ENCODE data around the gene KRTAP10-12.

The KRTAP10-12 gene

DNA sequence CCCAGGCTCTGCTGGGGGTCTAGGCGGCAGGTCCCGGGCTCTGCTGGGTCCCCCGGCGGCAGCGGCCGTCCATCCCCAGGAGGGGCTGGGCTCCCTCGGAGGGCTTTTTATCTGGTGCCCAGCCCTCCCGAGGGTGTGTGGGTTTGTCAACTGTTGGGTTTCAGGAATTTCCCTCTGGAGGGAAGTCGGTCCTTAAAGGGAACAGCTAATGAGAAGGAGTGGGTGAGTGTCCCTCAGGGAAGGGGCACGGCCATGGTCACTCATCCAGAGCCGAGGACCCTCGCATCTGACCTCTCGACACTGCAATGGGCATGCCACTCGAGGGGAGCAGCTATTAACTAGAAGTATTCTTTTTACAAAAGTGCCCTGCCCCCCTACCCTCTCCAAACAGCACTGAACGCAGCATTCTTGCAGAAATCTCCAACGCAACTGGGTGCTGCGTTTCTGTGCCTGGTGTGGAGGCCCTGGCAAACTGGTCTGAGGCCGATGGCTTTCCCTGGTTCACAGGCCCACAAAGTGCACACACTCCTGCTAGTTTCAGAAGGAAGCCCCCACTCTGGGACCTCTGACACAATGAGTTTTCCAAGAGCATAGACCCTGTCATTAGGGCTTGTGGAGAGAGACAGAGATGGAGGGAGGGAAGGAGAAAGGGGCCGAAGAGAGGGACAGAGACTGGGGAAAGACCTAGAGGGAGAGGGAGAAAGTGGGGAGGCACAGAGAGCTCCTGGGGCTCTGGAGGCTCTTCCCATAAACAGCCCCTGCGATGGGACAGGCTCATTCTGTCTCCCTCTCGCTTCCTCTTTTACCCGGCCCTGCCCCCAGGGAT is 15.4 kb downstream of the KRTAP10-12 start:
- DNase-seq: no peak

DNA sequence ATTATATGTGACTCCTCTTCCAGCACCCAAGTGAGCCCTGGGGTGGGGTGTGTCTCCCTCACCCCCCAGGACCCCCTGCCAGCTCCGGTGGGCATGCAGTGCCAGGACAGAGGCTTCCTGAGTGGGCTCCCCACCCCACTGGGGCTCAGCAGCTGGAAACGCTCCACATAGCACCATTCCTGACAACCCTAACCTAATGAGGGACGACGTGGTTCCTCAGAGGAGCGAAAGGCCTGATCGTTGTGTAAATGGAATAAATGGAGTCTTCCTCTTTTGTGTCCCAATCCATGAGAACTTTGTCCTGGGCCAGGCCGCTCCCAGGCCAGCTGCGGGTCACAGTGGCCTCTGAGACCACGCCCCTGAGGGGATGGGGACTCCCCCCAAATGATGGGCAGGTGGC is 16.2 kb downstream of the KRTAP10-12 start:
- no peak for DNase-seq

DNA sequence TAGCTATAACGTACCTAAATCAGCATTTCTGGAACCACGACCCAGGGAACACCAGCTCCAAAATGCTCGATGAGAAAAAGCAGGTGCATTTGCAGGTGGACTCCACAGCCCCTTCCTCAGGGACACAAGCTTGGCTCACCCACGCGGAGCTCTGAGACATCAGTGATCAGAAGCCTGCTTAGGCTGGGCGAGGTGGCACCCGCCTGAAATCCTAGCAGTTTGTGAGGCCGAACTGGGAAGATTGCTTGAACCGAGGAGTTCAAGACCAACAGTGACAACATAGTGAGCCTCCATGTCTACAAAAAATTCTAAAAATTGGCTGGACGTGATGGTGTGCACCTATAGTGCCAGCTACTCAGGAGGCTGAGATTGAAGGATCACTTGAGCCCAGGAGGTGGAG is 16.9 kb downstream of the KRTAP10-12 start:
- no peak for DNase-seq

DNA sequence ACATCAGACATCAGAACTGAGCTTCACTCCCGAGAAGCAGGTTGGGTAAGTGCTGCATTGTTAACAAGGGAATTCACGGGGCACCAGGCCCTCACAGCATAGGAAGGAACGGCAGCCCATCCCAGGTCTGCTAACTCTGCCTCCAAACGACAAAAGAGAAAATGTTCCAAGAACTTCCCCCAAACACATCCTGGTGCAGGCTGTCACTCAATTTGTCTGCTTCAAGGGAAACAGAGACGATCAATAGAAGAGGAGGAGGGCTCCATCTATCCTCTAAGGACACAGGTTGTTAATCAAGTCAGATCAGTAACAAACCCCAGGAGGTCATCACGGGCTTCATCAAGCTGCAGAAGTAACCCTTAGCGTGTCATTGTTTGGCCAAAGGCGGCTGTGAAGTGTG is 17.9 kb downstream of the KRTAP10-12 start:
- DNase-seq: no peak

DNA sequence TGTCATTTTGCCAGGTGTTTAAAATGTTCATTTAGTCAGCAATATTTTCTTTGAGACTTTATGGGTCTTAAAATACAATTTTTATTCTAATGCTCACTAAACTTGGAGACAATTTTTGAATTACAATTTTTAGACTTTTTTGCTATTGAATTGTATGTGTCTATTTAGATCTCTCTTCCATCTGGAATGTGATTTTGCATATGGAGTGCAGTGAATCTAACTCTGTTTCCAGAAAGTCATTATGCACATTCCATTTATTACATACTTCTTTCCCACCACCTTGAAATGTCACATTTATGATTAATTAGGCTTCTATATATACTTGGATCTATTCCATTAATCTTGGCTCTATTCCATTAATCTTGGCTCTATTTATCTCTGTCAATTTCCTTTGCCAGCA is 20.0 kb downstream of the KRTAP10-12 start:
- DNase-seq: no peak

DNA sequence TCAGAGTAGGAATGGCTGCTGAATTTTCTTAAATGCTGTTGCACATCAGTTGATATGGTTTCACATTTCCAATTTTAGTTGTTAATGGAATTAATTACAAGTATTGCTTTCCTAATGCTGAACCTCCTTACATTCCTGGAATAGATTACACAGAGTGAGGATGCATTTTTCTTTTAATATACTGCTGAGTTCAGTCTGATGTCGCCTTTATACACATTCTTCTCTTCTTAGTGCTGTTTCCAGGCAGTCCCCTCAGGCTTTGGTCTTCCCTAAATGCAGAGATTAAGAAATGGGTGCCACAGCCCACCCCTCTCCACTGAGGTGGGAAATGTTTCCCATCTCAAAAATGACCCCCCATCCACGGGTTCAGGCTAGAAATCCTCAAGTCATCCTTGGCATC is 21.1 kb downstream of the KRTAP10-12 start:
- no peak for DNase-seq

DNA sequence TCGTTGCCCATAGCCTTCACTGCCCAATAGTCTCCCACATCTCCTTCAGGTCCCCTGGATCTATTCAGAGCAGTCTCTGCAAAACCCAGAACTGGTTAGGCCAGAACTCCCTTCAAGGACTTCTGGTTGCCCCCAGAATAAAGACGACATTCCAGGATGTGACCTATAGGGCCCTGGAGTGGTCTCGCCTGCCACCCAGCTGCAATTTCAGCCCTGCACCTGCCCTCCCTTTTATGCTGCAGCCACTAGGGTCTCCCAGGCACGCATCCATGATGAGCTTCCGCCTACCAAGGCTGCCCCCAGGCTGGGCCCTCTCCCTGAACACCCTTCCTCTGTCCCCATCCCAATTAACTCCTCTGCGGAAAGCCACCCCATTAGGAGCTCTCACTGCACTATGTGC is 21.6 kb downstream of the KRTAP10-12 start:
- DNase-seq: no peak

DNA sequence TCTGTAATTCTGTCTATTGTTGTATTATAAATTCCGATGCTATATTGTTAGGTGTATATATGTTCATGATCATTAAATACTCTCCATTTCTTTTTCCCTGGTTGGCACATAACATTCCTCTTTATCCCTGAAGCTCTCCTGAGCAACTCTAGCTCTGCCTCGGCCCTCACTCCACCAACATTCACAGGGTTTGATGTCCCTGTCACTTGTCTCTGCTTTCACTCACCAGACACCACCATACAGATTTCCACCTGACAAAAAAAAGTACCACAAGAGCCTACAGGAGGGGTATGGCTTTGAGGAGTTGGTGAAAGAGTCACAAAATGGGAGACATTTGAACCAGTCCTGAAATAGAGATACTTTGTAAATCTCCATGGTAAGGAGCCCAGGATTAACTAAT is 23.2 kb downstream of the KRTAP10-12 start:
- no peak for DNase-seq

DNA sequence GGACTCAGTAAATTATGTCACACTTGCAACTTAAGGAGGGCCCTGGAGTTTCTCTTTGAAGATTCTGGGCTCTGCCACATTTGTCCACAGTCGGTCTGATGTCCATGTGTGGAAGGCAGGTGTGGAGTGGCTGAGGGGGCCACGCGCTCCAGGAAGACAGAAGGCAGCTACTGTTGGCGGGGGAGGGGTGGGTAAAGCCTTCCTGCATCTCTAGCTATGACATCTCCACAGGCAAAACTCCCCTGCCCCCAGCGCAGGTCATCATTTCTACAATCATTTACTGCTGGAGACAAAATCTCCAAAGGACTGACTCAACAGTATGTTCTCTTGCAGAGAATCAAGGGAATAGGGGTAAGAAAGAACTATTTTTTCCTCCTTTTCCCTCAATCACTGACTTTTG is 25.8 kb downstream of the KRTAP10-12 start:
- DNase-seq: no peak

DNA sequence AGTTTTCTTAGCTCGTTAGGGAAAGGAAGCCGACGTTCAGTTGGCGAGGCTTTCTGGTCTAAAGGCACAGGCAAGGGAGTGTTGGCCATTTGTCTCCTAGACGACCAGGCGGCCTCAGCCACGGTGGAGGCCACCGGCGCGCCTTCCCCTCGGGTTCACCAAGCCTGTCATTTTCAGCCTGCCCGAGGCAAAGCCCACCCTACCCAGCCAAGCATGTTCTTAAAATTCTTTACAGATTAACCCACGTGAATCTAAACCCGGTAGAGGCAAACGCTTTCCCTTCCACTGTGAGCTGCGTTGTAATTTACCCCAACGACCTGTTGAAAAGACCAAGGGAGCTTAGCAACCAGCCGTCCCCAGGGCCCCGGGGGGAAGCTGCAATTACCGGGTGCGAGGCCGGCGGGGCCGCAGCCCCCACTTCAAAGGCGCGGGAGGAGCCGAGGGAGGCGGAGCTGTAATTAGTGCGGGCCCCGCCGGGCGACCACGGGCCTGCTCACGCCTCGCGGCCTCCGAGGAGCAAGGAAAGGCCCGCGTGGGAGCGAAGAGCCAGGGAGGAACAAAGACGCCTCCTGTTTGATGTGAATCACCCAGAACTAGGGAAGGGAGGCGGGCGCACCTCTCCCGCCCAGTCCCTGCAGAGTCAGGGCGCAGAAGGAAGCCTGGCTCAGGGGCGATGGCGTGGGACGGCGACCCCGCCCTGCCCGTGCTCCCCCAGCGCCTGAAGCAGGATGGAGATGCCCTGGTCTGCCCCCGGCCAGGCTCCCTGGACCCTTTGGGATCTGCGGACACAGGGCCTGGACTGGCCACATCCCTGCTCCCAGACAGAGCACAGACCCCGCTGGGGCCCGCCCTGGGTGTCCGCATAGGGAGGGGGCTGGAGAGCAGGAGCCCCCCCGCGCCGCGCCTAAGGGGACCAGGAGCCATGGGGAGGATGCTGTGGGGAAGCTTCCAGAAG is 26.5 kb downstream of the KRTAP10-12 start:
- DNase-seq: no peak

DNA sequence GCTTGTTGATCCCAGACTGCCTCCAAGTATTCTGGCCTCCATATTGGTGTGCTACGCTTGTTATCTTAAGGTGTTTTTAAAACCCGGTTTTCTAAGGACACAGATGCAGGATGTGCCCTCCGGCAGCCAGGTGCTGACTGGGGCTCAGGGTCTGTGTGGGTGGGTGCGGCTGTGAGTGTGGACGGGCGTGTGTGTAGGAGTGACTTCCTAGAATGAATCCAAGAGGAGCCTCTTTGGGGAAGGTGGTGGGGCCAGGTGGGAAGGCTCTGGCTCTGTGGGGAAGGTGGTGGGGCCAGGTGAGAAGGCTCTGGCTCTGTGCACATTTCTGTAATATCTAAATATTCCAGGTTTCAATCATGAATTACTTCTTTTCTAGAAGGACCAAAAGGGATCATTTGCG is 27.2 kb downstream of the KRTAP10-12 start:
- no peak for DNase-seq

DNA sequence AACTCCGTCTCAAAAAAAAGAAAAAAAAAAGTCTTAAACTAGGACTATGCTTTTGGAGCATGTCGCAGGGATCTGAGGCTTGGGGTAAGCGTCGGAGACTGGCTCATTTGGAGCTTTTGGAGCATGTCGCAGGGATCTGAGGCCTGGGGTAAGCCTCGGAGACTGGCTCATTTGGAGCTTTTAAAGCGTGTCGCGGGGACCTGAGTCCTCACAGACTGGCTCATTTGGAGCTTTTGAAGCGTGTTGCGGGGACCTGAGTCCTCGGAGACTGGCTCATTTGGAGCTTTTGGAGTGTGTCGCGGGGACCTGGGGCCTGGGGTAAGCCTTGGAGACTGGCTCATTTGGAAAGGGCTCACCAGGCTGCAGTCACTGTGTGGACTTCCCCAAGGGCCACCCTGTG is 28.0 kb downstream of the KRTAP10-12 start:
- DNase-seq: no peak

DNA sequence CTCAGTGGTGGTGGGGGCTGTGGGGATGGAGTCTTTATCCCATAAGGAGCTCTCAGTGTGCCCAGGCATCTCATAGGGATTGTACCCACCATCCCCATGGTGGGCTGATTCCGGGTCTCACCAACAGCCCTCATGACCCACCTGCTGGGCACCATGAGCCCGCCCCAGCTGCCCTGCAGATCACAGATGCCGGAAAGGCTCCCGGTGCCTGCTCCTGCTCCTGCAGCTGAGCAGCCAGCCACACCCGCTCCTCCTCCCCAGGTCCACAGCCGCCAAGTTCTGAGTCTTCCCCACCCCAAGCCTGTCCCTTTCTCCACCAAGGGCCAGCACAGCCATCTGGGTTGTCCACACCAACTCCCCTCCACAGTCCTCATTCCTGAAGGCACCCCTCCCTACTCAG is 29.9 kb downstream of the KRTAP10-12 start:
- no peak for DNase-seq

DNA sequence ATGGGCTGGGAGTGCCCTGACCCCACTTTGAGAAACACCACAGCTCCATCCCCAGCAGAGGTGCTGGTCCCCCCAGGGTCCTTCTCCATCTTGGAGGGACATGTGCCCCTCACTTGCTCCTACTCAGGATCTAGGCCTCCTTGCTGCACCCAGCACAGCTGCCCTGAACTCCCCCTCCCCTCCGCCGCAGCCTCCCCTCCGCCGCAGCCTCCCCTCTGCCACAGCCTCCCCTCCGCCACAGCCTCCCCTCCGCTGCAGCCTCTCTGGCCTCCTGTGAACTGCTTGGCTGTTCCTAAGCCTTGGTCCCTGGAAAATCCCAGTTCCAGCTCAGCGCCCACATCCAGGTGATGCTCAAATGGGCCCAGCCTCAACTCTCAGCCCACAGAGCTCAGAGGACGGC is 30.3 kb downstream of the KRTAP10-12 start:
- no peak for DNase-seq

DNA sequence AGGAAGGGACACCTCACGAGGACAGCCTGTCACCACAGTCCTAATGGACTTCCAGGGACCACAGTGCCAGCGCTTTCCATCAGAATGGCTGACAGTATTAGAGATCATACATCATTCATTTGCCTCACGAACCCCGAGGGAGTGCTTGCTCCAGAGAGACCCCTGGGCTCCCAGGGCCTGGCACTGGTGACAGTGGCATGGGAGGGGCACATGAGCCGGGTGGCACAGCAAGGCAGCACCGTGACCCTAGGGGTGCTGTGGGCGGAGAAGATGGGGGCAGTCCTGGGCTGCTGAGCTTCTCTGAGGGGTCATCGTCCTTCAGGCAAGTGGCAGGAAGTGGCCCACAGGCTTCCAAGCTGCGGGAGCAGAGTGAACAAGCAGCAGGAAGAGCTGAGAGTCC is 30.8 kb downstream of the KRTAP10-12 start:
- no peak for DNase-seq

DNA sequence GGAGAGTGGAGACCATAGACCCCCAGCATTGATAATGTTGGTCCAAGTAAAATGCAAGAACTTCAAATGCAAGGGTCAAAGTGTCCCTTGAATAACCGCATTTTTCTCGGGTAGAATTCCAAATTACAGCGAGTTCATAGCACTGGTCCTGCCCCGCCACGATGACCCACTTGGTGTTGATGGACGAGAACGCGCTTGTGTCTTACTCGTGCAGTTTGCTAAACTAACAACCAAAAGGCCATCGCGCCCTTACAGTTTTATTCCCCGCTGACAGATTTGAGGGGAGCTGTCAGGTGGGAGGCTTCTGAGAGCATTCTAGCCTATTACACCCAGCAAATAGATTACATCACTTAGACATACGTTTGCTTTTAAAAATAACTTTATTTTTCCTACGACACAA is 31.7 kb downstream of the KRTAP10-12 start:
- DNase-seq: no peak

DNA sequence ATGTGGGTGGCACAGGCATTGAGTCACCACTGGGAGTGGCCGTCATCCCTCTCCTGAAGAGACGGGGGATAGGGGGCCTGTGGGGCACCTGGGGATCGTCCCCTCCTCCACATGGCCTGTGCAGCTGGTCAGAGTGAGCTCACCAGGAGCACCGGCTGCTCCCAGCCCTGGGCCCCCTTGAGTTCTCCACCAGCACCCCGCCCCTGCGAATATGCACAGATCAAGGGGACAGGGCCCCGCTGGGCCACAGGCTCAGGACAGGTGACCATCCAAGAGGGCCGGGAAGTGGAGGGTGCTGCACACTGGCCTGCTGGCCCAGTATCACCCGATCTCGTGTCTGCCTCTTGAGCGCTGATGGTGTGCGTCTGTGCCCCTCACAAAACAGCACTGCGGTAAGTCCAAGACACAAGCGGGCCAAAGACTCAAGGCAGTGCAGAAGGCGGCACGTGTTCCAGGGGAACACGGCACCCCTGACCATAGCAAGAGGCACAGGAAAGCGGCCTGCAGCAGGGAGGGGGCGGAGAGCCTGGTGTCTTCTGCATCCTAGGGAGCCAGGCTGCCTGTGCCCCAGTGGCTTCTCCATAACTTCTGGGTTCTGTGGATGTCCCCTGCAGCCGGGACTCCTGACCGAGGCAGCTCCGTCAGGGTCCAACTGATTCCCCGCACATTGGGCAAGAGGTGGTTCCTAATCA is 32.5 kb downstream of the KRTAP10-12 start:
- DNase-seq: no peak

DNA sequence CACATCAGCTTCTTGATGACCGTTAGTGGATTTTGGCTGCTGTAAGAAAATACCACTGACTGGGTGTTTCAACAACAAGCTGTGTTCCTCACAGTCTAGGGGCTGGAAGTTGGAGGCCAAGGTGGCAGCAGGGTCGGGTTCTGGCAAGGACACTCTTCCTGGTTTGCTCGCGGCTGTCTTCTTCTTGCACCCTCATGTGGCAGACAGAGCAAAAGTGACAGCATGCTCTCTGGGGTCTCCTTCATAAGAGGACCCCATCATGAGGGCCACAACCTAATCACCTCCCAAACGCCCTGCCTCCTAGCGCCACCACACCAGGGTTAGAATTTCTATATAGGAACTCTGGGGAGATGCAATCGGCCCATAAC is 33.0 kb downstream of the KRTAP10-12 start:
- DNase-seq: no peak

DNA sequence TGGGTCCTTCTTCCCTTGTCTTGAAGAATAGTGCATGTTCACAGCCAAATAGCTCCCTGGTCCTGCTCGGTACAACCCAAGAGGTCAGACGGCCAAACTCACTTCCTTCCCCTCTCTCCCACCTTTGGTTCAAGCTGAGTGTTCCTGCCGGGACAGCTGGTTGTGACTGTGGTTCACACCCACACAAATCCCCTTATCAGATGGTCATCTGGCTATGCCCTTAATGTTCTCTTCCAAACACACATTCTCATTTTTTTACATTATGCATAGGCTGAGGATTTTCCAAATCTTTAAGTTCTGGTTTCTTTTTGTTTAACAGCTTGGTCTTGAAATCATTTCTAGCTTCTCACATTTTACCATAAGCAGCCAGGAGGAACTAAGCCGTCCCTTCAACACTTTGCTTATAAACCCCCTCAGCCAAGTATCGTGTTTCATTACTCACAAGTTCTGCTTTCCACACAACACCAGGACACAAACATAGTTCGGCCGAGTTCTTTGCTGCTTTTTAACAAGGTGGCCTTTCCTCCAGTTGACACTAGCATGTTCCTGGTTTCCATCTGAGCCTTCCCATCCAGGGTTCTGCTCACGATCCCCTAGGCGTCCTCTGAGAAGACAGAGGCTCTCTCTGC is 34.1 kb downstream of the KRTAP10-12 start:
- DNase-seq: no peak

DNA sequence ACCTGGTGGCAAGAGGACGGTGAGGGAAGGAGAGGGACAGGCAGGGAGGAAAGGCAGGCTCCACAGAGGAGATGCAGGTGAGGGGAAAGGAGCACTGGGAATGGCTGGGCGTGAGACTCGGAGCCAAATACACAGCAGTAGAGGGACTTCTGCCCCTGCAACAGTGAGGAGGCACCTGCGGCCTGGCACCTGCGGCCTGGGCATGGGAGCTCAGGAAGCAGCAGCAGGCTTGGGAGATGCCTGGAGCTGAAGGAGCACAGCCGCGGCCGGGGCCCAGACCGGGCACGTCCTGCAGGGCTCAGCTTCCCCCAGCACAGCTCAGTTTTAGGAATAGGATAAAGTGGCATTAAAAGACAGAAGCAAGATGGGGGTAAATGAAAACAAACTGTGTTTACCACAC is 35.3 kb downstream of the KRTAP10-12 start:
- no peak for DNase-seq

DNA sequence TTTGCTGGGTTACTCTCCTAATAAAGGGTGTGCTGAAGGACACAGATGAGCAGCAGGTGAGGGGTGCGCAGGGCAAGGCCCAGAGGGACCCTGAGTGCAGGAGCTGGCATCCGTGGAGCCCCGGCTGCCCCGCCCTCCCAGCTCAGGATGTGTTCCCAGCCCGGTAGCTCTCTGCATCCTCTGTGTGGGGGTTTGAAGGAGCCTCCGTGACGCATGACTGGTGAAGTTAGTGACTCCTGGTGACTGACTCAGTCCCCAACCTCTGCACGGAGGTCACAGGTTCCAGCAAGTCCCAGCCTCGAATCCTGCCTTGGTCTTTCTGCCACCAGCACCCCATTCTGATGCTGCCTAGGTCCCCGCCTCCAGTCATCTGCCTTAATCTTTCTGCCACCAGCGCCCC is 36.0 kb downstream of the KRTAP10-12 start:
- no peak for DNase-seq

DNA sequence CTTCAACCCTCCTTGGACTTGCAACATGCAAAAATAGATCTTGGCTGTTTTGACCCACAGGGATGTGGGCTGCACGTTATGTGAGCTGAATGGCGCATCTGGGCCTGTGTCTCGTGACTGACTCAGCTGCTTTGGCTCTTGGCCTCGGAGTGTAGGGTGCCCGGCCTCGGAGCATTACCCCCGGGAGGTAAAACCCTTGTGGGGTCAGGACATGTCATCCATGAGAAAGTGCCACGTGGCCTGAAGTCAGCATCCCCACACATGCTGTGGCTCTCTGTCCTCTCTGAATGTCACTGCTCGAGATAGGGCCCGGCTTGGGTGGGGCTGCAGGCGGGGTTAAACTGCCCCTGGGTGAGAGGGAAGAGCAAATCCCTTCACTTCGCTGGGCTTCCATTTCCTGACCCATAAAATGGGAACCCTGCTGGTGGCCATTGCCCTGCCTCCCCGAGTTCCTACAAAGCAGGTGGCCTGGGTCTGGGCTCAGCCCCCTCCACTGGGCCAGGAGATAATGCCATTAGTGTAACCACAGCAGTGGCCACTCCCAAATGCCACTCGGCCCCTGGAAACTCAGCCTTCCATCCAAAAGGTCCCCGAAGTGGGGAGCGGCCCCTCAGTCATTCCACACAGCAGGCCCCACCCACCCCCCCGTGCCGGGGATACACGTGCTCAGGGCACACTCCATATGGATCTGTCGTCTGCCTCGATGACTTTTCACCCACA is 37.2 kb downstream of the KRTAP10-12 start:
- no peak for DNase-seq

Data from CD4-positive, alpha-beta T cell treated with Interleukin-15 for 1 hour (primary cell).